ENCODE measurements around the gene TIAM1.

- TF ChIP-seq, protein P1, sequence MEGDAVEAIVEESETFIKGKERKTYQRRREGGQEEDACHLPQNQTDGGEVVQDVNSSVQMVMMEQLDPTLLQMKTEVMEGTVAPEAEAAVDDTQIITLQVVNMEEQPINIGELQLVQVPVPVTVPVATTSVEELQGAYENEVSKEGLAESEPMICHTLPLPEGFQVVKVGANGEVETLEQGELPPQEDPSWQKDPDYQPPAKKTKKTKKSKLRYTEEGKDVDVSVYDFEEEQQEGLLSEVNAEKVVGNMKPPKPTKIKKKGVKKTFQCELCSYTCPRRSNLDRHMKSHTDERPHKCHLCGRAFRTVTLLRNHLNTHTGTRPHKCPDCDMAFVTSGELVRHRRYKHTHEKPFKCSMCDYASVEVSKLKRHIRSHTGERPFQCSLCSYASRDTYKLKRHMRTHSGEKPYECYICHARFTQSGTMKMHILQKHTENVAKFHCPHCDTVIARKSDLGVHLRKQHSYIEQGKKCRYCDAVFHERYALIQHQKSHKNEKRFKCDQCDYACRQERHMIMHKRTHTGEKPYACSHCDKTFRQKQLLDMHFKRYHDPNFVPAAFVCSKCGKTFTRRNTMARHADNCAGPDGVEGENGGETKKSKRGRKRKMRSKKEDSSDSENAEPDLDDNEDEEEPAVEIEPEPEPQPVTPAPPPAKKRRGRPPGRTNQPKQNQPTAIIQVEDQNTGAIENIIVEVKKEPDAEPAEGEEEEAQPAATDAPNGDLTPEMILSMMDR (IDR thresholded peaks at IDR 0.05; ENCODE audit: insufficient read depth, low read length, poor library complexity, severe bottlenecking) = no peak
- TF ChIP-seq EZH2phosphoT487 (conservative IDR thresholded peaks at IDR 0.05; ENCODE audit: low read length) = no peak
These were observed 7.9 kb downstream of the TIAM1 start for GRCh38 chr21:31335957-31336738.

Data from SU-DHL-6 (cell line).